Body of pancreas (tissue), 4 donors: ENCODE results near the gene DUSP8. TPM values are rescaled to one million over a fixed set of nuclear protein-coding genes. Genes with fewer than 3 reads are reported as not detected.
"Not testable (repeated sequence)": the region's sequence is repeated elsewhere in the genome, so short reads cannot be mapped to it uniquely, and the experiment has no call there.

Source experiments
- ATAC-seq: fragments of 150-250 bp; one replicate; pipeline ENCODE4 v1.9.1; 2016
- DNase-seq, 4 donors: peaks; one replicate each; pipeline ENCODE4 v3.0.0-alpha.2; 2019
- H3K27ac ChIP-seq, 4 donors: fragments of 200-600 bp; sonication (generic); 1 replicate in 3 of 4; 2 replicates in 1 of 4; pipeline versions ENCODE4 v1.5.1 to v1.6.1; 2016 to 2019; ENCODE audit warnings: mild to moderate bottlenecking in 1 of 4, mixed read lengths in 1 of 4, moderate library complexity in 1 of 4
- H3K27me3 ChIP-seq, 2 donors: fragments of 200-600 bp; sonication (generic); one replicate each; pipeline ENCODE4 v1.6.0; 2016; ENCODE audit warnings: mild to moderate bottlenecking in 1 of 2
- H3K36me3 ChIP-seq, 2 donors: fragments of 200-600 bp; sonication (generic); replicated peaks in 1 of 2; 2 replicates each; pipeline ENCODE4 v1.5.1; 2016; ENCODE audit warnings: low read depth in 2 of 2; ENCODE audit not compliant: insufficient read depth in 1 of 2
- H3K4me1 ChIP-seq: fragments of 200-600 bp; sonication (generic); one replicate; pipeline ENCODE4 v1.6.0; 2016
- H3K4me3 ChIP-seq, 2 donors: fragments of 200-600 bp; sonication (generic); 1 replicate in 1 of 2; 2 replicates in 1 of 2; pipeline ENCODE4 v1.5.1; 2016 to 2019
- H3K9me3 ChIP-seq, 3 donors: fragments of 200-600 bp; sonication (generic); 1 replicate in 2 of 3; 2 replicates in 1 of 3; pipeline ENCODE4 v1.5.1; 2016
- CTCF ChIP-seq, 7 experiments: fragments of 450-650 bp in 4 of 7; fragments of 200-600 bp in 3 of 7; sonication (generic) in 3 of 7; IDR thresholded peaks; one replicate each; pipeline ENCODE4 v1.5.1; 2016 to 2019; ENCODE audit warnings: antibody characterized with exemption in 7 of 7
- POLR2A ChIP-seq, 3 donors: fragments of 450-650 bp; IDR thresholded peaks; one replicate each; pipeline ENCODE4 v1.6.1; 2016; ENCODE audit warnings: antibody characterized with exemption in 3 of 3, mild to moderate bottlenecking in 2 of 3
- WGBS, 2 donors: methylation state at CpG; one replicate each; pipeline ENCODE4 v1.1.5; 2017; 5-methylcytosine and 5-hydroxymethylcytosine counted together
- intact Hi-C: fragments of 100-400 bp; cut with DNase I; formaldehyde crosslinking; loops from one replicate; pipeline ENCODE4 v1.15.1; 2023
- total RNA-seq, 2 donors: library from RNA; depleted of rRNA; stranded (reverse); fragments of >200 nt; gene quantifications; one replicate each; pipeline ENCODE4 v1.1.0, GENCODE V29; 2016

The DUSP8 gene
- total RNA-seq, 2 donors from 2014 or later, result 7.0 to 19.1 TPM

GRCh38 chr11:1514336-1515061 lies 57.6 kb downstream of the DUSP8 start:
- H3K4me1 ChIP-seq, result peaks cover 15% of the 10 kb centered on the region

GRCh38 chr11:1513326-1514296 lies 58.5 kb downstream of the DUSP8 start:
- intact Hi-C loops, result loop anchor here (10.0 kb wide), 1 partner anchor 399 kb away; no protein-coding TSS in a partner anchor

More at GRCh38 chr11:1514336-1515061, 57.6 kb downstream of the DUSP8 start:
- TF ChIP-seq POLR2A (IDR thresholded peaks at IDR 0.05) (no peak), CTCF (IDR thresholded peaks at IDR 0.05) (no peak)
- H3K9me3 ChIP-seq, result no peaks in the 10 kb centered on the region
- H3K4me3 ChIP-seq, result no peak overlapping the region
- DNase-seq (no peak), ATAC-seq (no peak)
- no peaks in the 10 kb centered on the region for H3K36me3 ChIP-seq
- intact Hi-C loops, result loop anchor here (10.0 kb wide), 1 partner anchor 400 kb away; no protein-coding TSS in a partner anchor
- no peaks in the 10 kb centered on the region for H3K27me3 ChIP-seq
- H3K27ac ChIP-seq, result no peak overlapping the region
- 83 to 86% methylated on average over 8 to 31 of the region's 31 CpGs for WGBS, 2 donors

GRCh38 chr11:1512531-1513258 lies 59.4 kb downstream of the DUSP8 start:
- intact Hi-C loops, result loop anchor here (10.0 kb wide), 1 partner anchor 398 kb away; no protein-coding TSS in a partner anchor
- not testable (repeated sequence) for H3K27me3 ChIP-seq, H3K36me3 ChIP-seq, ATAC-seq, H3K9me3 ChIP-seq, H3K4me3 ChIP-seq, H3K27ac ChIP-seq, DNase-seq
- WGBS, 2 donors, result 82 to 89% methylated on average over 6 to 7 of the region's 9 CpGs
- H3K4me1 ChIP-seq, result peaks cover 15% of the 10 kb centered on the region

More at GRCh38 chr11:1513326-1514296, 58.5 kb downstream of the DUSP8 start:
- Histone ChIP-seq H3K4me1 (peaks cover 15% of the 10 kb centered on the region), H3K9me3 (no peaks in the 10 kb centered on the region), H3K4me3 (no peak overlapping the region), H3K36me3 (no peaks in the 10 kb centered on the region), H3K27me3 (no peaks in the 10 kb centered on the region), H3K27ac (no peak overlapping the region)
- DNase-seq (no peak), ATAC-seq (no peak)
- TF ChIP-seq CTCF (IDR thresholded peaks at IDR 0.05), result no peak
- no peak for TF ChIP-seq POLR2A (IDR thresholded peaks at IDR 0.05)
- 77 to 82% methylated on average over 22 to 23 of the region's 23 CpGs for WGBS, 2 donors

- no peaks in the 10 kb centered on the region for H3K27me3 ChIP-seq
- H3K4me1 ChIP-seq, result peaks cover 15% of the 10 kb centered on the region
- no peak for DNase-seq
- H3K4me3 ChIP-seq, result no peak overlapping the region
- no peak overlapping the region for H3K27ac ChIP-seq
- WGBS, 2 donors, result 81 to 89% methylated on average over 12 of the region's 12 CpGs
- H3K9me3 ChIP-seq, result no peaks in the 10 kb centered on the region
- H3K36me3 ChIP-seq, result no peaks in the 10 kb centered on the region
- ATAC-seq, result no peak
- intact Hi-C loops, result loop anchor here (10.0 kb wide), 1 partner anchor 397 kb away; no protein-coding TSS in a partner anchor
- TF ChIP-seq POLR2A (IDR thresholded peaks at IDR 0.05), result no peak
- no peak for TF ChIP-seq CTCF (IDR thresholded peaks at IDR 0.05)
Measured at GRCh38 chr11:1511937-1512496, 60.1 kb downstream of the DUSP8 start.
